GM06990 (cell line): Measurements from ENCODE around the gene CPNE1.
A peak's percentile ranks its signal among the peaks of the same experiment; 100 is the strongest.
"Not testable (repeated sequence)": the region's sequence is repeated elsewhere in the genome, so short reads cannot be mapped to it uniquely, and the experiment has no call there.

Source experiments
- DNase-seq: peaks from one replicate; pipeline ENCODE4 v3.0.0-alpha.2; 2011; ENCODE audit not compliant: insufficient read length; ENCODE audit errors: extremely low read depth
- H3K27me3 ChIP-seq: replicated peaks from 2 replicates; pipeline ENCODE4 v1.6.0; 2011; ENCODE audit warnings: low read length; ENCODE audit not compliant: control insufficient read depth, insufficient read depth
- H3K36me3 ChIP-seq: 2 replicates; pipeline ENCODE4 v1.5.1; 2011; ENCODE audit warnings: low read length; ENCODE audit not compliant: control insufficient read depth, insufficient read depth
- H3K4me3 ChIP-seq: replicated peaks from 2 replicates; pipeline ENCODE4 v1.5.1; 2011; ENCODE audit warnings: low read depth, mild to moderate bottlenecking, control low read depth, low read length
- TF ChIP-seq, protein P1 (sequence below): IDR thresholded peaks from 2 replicates; pipeline ENCODE4 v1.5.1; 2011; ENCODE audit warnings: low read length, control low read depth, mild to moderate bottlenecking, inconsistent platforms; ENCODE audit not compliant: insufficient read depth, poor library complexity, severe bottlenecking

The CPNE1 gene

DNA sequence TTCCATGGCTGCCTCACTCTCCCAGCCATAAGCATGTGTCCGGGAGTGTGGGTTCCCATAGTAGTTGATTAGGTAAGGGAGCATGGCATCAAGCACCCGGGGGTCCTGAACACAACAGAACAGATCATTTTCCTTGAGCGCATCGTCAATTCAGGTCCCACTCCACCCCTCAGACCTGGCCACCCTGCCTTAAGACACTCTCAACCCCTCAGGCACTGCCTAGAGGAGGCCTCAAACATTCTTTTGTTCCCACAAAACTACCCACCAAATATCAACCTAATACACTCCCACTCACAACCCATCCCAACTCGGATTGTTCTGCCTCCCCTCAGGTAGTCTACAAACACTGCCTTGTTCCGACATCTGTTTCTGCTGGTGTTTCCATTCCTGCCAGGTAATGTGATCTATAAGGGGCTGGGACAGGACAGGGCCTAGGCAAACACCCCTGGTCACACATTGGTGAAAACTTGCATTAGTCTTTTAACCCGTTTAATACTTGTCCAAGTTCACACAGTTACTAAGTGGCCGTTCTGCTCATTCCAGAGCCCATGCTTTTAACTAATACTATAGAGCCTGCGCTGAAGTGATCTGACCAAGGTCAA, 33.1 kb upstream of the CPNE1 start:
- DNase-seq, result no peak
- Histone ChIP-seq H3K4me3 (peak overlapping the region; percentile 79; the same call in 1 of the 2 replicates), H3K36me3 (peaks cover 6% of the 10 kb centered on the region), H3K27me3 (no peaks in the 10 kb centered on the region)
- TF ChIP-seq, protein P1, sequence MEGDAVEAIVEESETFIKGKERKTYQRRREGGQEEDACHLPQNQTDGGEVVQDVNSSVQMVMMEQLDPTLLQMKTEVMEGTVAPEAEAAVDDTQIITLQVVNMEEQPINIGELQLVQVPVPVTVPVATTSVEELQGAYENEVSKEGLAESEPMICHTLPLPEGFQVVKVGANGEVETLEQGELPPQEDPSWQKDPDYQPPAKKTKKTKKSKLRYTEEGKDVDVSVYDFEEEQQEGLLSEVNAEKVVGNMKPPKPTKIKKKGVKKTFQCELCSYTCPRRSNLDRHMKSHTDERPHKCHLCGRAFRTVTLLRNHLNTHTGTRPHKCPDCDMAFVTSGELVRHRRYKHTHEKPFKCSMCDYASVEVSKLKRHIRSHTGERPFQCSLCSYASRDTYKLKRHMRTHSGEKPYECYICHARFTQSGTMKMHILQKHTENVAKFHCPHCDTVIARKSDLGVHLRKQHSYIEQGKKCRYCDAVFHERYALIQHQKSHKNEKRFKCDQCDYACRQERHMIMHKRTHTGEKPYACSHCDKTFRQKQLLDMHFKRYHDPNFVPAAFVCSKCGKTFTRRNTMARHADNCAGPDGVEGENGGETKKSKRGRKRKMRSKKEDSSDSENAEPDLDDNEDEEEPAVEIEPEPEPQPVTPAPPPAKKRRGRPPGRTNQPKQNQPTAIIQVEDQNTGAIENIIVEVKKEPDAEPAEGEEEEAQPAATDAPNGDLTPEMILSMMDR, result no peak

DNA sequence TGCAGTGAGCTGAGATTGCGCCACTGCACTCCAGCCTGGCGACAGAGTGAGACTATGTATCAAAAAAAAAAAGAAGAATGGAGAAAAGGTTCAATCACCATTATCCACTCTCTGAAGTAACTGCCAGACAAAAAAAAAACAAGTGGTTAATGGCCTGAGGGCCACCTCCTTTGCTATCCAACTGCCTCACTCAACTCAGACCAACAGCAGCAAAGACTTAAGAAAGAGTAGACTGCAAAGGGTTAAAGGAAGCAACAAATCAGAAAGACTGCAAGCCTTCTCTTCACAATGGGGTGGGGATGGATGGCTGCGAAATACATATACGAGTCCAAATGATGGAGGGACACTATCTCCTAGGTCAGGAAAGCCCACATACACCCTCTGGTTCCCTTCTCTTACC, 31.3 kb upstream of the CPNE1 start:
- H3K27me3 ChIP-seq, result no peaks in the 10 kb centered on the region
- TF ChIP-seq, protein P1, result no peak
- no peak for DNase-seq
- peaks cover 6% of the 10 kb centered on the region for H3K36me3 ChIP-seq
- H3K4me3 ChIP-seq, result no peak overlapping the region

DNA sequence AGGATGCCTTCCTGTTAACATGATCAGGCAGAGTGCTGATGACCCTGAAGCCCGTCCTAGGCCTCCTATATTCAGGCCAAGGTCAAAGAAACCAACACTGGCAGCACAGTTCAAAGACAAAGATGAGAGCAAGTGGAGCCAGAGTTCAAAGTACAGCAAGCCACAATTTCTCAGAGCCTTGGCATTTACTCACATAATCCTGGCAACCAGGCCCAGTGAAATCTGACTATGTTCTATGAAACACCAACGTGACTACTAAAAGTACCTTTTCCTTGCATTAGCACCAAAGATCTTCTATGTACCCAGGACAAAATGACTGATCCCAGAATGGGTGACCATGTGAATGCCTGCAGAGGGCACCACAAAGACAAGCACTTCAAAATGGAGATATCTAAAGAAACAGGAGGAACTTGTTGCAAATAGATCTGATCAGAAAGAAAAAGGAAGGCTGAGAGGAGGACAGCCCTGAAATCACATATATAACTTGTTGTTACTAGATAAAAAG, 30.6 kb upstream of the CPNE1 start:
- H3K27me3 ChIP-seq, result no peaks in the 10 kb centered on the region
- H3K4me3 ChIP-seq, result no peak overlapping the region
- TF ChIP-seq, protein P1, result no peak
- H3K36me3 ChIP-seq, result peaks cover 6% of the 10 kb centered on the region
- DNase-seq, result no peak

DNA sequence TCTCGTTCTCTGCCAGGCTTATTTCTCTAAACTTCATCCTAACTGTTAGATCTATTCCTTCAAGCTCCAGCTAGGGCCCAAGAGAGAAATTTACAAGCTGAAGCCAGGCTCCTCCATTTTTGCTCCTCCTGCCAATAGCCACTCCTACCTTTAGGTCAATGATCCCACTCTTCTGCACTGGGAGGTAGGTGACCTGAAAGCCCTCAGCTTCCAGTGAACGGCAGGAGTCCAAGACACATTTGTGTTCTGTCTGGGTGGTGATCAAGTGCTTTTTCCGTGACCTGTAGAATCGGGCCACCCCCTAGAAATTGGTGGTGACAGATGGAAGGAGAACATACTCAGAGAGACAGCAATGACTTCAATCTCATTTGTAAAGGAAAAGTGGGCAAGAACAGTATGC, 25.6 kb upstream of the CPNE1 start:
- H3K27me3 ChIP-seq, result no peaks in the 10 kb centered on the region
- H3K4me3 ChIP-seq, result no peak overlapping the region
- TF ChIP-seq, protein P1, result no peak
- DNase-seq, result no peak
- H3K36me3 ChIP-seq, result peaks cover 4% of the 10 kb centered on the region

DNA sequence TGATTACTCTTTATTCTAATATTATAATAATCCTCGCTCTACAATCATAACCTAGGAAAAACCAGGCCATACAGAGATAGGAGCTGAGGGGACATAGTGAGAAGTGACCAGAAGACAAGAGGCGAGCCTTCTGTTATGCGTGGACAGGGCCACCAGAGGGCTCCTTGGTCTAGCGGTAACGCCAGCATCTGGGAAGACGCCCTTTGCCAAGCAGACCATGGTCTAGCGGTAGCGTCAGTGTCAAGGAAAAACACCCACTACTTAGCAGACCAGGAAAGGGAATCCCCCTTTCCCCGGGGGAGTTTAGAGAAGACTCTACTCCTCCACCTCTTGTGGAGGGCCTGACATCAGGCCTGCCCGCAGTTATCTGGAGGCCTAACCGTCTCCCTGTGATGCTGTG, 22.2 kb upstream of the CPNE1 start:
- not testable (repeated sequence) for H3K36me3 ChIP-seq, H3K4me3 ChIP-seq, H3K27me3 ChIP-seq, DNase-seq
- TF ChIP-seq, protein P1, result peak; percentile 12

DNA sequence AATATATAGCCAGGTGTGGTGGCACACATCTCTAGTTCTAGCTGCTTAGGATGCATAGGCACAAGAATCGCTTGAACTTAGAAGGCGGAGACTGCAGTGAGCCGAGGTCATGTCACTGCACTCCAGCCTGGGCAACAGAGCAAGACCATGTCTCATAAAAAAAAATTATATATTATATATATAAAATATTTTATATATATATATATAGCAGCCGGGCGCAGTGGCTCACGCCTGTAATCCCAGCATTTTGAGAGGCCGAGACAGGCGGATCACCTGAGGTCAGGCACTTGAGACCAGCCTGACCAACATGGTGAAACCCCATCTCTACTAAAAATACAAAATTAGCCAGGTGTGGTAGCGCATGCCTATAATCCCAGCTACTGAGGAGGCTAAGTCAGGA, 20.7 kb upstream of the CPNE1 start:
- H3K4me3 ChIP-seq, DNase-seq, H3K27me3 ChIP-seq, H3K36me3 ChIP-seq: not testable (repeated sequence)
